Skeletal muscle cell (primary cell): ENCODE measurements around the gene ORC3.

ENCODE experiments used
- DNase-seq: peaks from one replicate; pipeline ENCODE4 v3.0.0-alpha.2; 2010; ENCODE audit warnings: low read depth
- H3K4me3 ChIP-seq: 2 replicates; pipeline ENCODE4 v1.5.1; 2011; ENCODE audit warnings: low read depth, mild to moderate bottlenecking, control low read depth, low read length, moderate library complexity

ORC3 gene

GRCh38 chr6:87654875-87655454 is 65.0 kb downstream of the ORC3 start:
- H3K4me3 ChIP-seq: no peak overlapping the region
- DNase-seq: no peak

- no peak for DNase-seq
- H3K4me3 ChIP-seq: no peak overlapping the region
Measured at GRCh38 chr6:87655824-87656223, 65.9 kb downstream of the ORC3 start.

GRCh38 chr6:87656857-87657256 is 66.9 kb downstream of the ORC3 start:
- H3K4me3 ChIP-seq: no peak overlapping the region
- DNase-seq: no peak

GRCh38 chr6:87658516-87658915 is 68.6 kb downstream of the ORC3 start:
- no peak for DNase-seq

GRCh38 chr6:87660226-87660911 is 70.4 kb downstream of the ORC3 start:
- DNase-seq: peak; percentile 57
- no peak overlapping the region for H3K4me3 ChIP-seq

More at GRCh38 chr6:87658516-87658915, 68.6 kb downstream of the ORC3 start:
- H3K4me3 ChIP-seq: no peak overlapping the region

- H3K4me3 ChIP-seq: no peak overlapping the region
- peak; percentile 24 for DNase-seq
Measured at GRCh38 chr6:87661016-87661415, 71.1 kb downstream of the ORC3 start.

GRCh38 chr6:87661503-87661902 is 71.6 kb downstream of the ORC3 start:
- no peak for DNase-seq
- no peak overlapping the region for H3K4me3 ChIP-seq

GRCh38 chr6:87663434-87663833 is 73.5 kb downstream of the ORC3 start:
- H3K4me3 ChIP-seq: no peak overlapping the region
- DNase-seq: no peak

GRCh38 chr6:87664921-87665485 is 75.1 kb downstream of the ORC3 start:
- no peak for DNase-seq
- no peak overlapping the region for H3K4me3 ChIP-seq

- H3K4me3 ChIP-seq: no peak overlapping the region
- no peak for DNase-seq
Measured at GRCh38 chr6:87667032-87667431, 77.1 kb downstream of the ORC3 start.

GRCh38 chr6:87668013-87668412 is 78.1 kb downstream of the ORC3 start:
- DNase-seq: no peak
- H3K4me3 ChIP-seq: no peak overlapping the region

GRCh38 chr6:87669051-87669450 is 79.1 kb downstream of the ORC3 start:
- no peak for DNase-seq
- H3K4me3 ChIP-seq: no peak overlapping the region

GRCh38 chr6:87670707-87671106 is 80.8 kb downstream of the ORC3 start:
- no peak overlapping the region for H3K4me3 ChIP-seq

GRCh38 chr6:87671555-87672029 is 81.7 kb downstream of the ORC3 start:
- H3K4me3 ChIP-seq: no peak overlapping the region
- no peak for DNase-seq

More at GRCh38 chr6:87670707-87671106, 80.8 kb downstream of the ORC3 start:
- no peak for DNase-seq

GRCh38 chr6:87672641-87673040 is 82.7 kb downstream of the ORC3 start:
- no peak overlapping the region for H3K4me3 ChIP-seq
- DNase-seq: no peak

GRCh38 chr6:87673237-87673636 is 83.3 kb downstream of the ORC3 start:
- DNase-seq: no peak
- no peak overlapping the region for H3K4me3 ChIP-seq

GRCh38 chr6:87674290-87674689 is 84.4 kb downstream of the ORC3 start:
- no peak for DNase-seq
- no peak overlapping the region for H3K4me3 ChIP-seq

- no peak for DNase-seq
- H3K4me3 ChIP-seq: no peak overlapping the region
Measured at GRCh38 chr6:87675004-87675681, 85.2 kb downstream of the ORC3 start.

- H3K4me3 ChIP-seq: no peak overlapping the region
- no peak for DNase-seq
Measured at GRCh38 chr6:87682310-87682709, 92.4 kb downstream of the ORC3 start.

- H3K4me3 ChIP-seq: no peak overlapping the region
- no peak for DNase-seq
Measured at GRCh38 chr6:87683890-87684289, 94.0 kb downstream of the ORC3 start.
